ENCODE measurements around the gene TUBGCP3.

The TUBGCP3 gene

GRCh38 chr13:112617754-112618375 is 29.9 kb upstream of the TUBGCP3 start:
- DNase-seq (ENCODE audit: low read depth in 1 of 2, low spot score in 1 of 2): no peak

GRCh38 chr13:112616586-112617362 is 28.8 kb upstream of the TUBGCP3 start:
- DNase-seq (ENCODE audit: low read depth in 1 of 2, low spot score in 1 of 2): no peak

- no peak for DNase-seq (ENCODE audit: low read depth in 1 of 2, low spot score in 1 of 2)
Observed at GRCh38 chr13:112615391-112615790, 27.4 kb upstream of the TUBGCP3 start.

- no peak for DNase-seq (ENCODE audit: low read depth in 1 of 2, low spot score in 1 of 2)
Observed at GRCh38 chr13:112614835-112615234, 26.9 kb upstream of the TUBGCP3 start.

- no peak for DNase-seq (ENCODE audit: low read depth in 1 of 2, low spot score in 1 of 2)
Observed at GRCh38 chr13:112608212-112608611, 20.3 kb upstream of the TUBGCP3 start.

- DNase-seq (ENCODE audit: low read depth in 1 of 2, low spot score in 1 of 2): peak; percentile 75 to 87
Observed at GRCh38 chr13:112606109-112607001, 18.4 kb upstream of the TUBGCP3 start.

GRCh38 chr13:112605531-112605990 is 17.6 kb upstream of the TUBGCP3 start:
- DNase-seq (ENCODE audit: low read depth in 1 of 2, low spot score in 1 of 2): no peak

GRCh38 chr13:112603641-112604225 is 15.8 kb upstream of the TUBGCP3 start:
- no peak for DNase-seq (ENCODE audit: low read depth in 1 of 2, low spot score in 1 of 2)

- DNase-seq (ENCODE audit: low read depth in 1 of 2, low spot score in 1 of 2): no peak
Observed at GRCh38 chr13:112602189-112602588, 14.2 kb upstream of the TUBGCP3 start.

GRCh38 chr13:112601371-112601770 is 13.4 kb upstream of the TUBGCP3 start:
- DNase-seq (ENCODE audit: low read depth in 1 of 2, low spot score in 1 of 2): no peak

- no peak for DNase-seq (ENCODE audit: low read depth in 1 of 2, low spot score in 1 of 2)
Observed at GRCh38 chr13:112596235-112596634, 8.3 kb upstream of the TUBGCP3 start.

- DNase-seq (ENCODE audit: low read depth in 1 of 2, low spot score in 1 of 2): no peak
Observed at GRCh38 chr13:112592647-112593046, 4.7 kb upstream of the TUBGCP3 start.

GRCh38 chr13:112592181-112592580 is 4.2 kb upstream of the TUBGCP3 start:
- DNase-seq (ENCODE audit: low read depth in 1 of 2, low spot score in 1 of 2): no peak

GRCh38 chr13:112588490-112589297 is 741 bp upstream of the TUBGCP3 start:
- DNase-seq (ENCODE audit: low read depth in 1 of 2, low spot score in 1 of 2): no peak

- DNase-seq (ENCODE audit: low read depth in 1 of 2, low spot score in 1 of 2): peak; percentile 33 to 60
Observed at GRCh38 chr13:112587212-112587763, 665 bp downstream of the TUBGCP3 start.

- no peak for DNase-seq (ENCODE audit: low read depth in 1 of 2, low spot score in 1 of 2)
Observed at GRCh38 chr13:112586334-112586960, 1.5 kb downstream of the TUBGCP3 start.

GRCh38 chr13:112583592-112584277 is 4.2 kb downstream of the TUBGCP3 start:
- DNase-seq (ENCODE audit: low read depth in 1 of 2, low spot score in 1 of 2): no peak

GRCh38 chr13:112582263-112582662 is 5.7 kb downstream of the TUBGCP3 start:
- DNase-seq (ENCODE audit: low read depth in 1 of 2, low spot score in 1 of 2): no peak

- DNase-seq (ENCODE audit: low read depth in 1 of 2, low spot score in 1 of 2): no peak
Observed at GRCh38 chr13:112580912-112581311, 7.0 kb downstream of the TUBGCP3 start.
